ENCODE measurements around the gene SLX9.

The SLX9 gene

GRCh38 chr21:44982558-44983250, 42.9 kb downstream of the SLX9 start:
- DNase-seq (ENCODE audit: low spot score): no peak
- in situ Hi-C loops (cut with MboI; ENCODE audit: low sequenced_read_pairs, unreplicated experiment): no loop called here
- no peak for TF ChIP-seq CTCF (IDR thresholded peaks at IDR 0.05; ENCODE audit: borderline replicate concordance, control extremely low read depth, extremely low read depth, insufficient read depth, missing control alignments)

GRCh38 chr21:44983421-44984206, 43.8 kb downstream of the SLX9 start:
- in situ Hi-C loops (cut with MboI; ENCODE audit: low sequenced_read_pairs, unreplicated experiment): no loop called here
- no peak for TF ChIP-seq CTCF (IDR thresholded peaks at IDR 0.05; ENCODE audit: borderline replicate concordance, control extremely low read depth, extremely low read depth, insufficient read depth, missing control alignments)
- DNase-seq (ENCODE audit: low spot score): no peak

- DNase-seq (ENCODE audit: low spot score): no peak
- in situ Hi-C loops (cut with MboI; ENCODE audit: low sequenced_read_pairs, unreplicated experiment): no loop called here
- TF ChIP-seq CTCF (IDR thresholded peaks at IDR 0.05; ENCODE audit: borderline replicate concordance, control extremely low read depth, extremely low read depth, insufficient read depth, missing control alignments): no peak
Measured at GRCh38 chr21:44984428-44984791, 44.6 kb downstream of the SLX9 start.

- no peak for DNase-seq (ENCODE audit: low spot score)
- no peak for TF ChIP-seq CTCF (IDR thresholded peaks at IDR 0.05; ENCODE audit: borderline replicate concordance, control extremely low read depth, extremely low read depth, insufficient read depth, missing control alignments)
- in situ Hi-C loops (cut with MboI; ENCODE audit: low sequenced_read_pairs, unreplicated experiment): no loop called here
Measured at GRCh38 chr21:44984792-44985440, 45.1 kb downstream of the SLX9 start.

- DNase-seq (ENCODE audit: low spot score): no peak
- no peak for TF ChIP-seq CTCF (IDR thresholded peaks at IDR 0.05; ENCODE audit: borderline replicate concordance, control extremely low read depth, extremely low read depth, insufficient read depth, missing control alignments)
- in situ Hi-C loops (cut with MboI; ENCODE audit: low sequenced_read_pairs, unreplicated experiment): no loop called here
Measured at GRCh38 chr21:44985441-44986401, 45.9 kb downstream of the SLX9 start.

Measured in GM13976 (cell line).